ENCODE results near the gene AKAP7.
"Not testable (repeated sequence)": the region's sequence is repeated elsewhere in the genome, so short reads cannot be mapped to it uniquely, and the experiment has no call there.

The AKAP7 gene

DNA sequence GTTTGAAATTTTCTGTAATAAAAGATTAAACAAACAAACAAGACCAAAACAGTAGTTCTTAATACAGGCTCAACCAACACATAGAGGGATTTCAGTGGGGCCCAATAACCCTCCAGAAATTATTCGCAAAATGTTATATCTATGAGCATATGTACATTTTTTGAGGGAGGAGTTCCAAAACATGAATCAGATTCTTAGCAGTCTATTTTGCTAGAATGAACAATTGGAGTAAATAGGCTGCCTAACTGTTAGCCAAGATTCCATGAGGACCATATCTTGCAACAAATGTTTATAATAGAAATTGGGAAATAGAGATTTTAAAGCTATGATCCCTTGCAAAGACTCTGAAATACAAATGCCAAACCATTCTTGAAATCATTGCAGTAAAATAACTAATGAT is 186.3 kb downstream of the AKAP7 start:
- Histone ChIP-seq H3K4me3 (ENCODE audit: low read depth, low read length) (no peak overlapping the region), H3K36me3 (ENCODE audit: control insufficient read depth in 2 of 2, insufficient read depth in 1 of 2, low read length in 2 of 2) (no peaks in the 10 kb centered on the region), H3K4me1 (ENCODE audit: control insufficient read depth, insufficient read depth, low read length) (no peaks in the 10 kb centered on the region), H3K27ac (ENCODE audit: extremely low read depth, low read depth, low read length) (no peak overlapping the region), H3K9me3 (ENCODE audit: control insufficient read depth, insufficient read depth, low read depth, low read length) (no peaks in the 10 kb centered on the region)
- POLR2A ChIA-PET, result no interaction called here
- CTCF ChIA-PET, result no interaction called here
- no peak for TF ChIP-seq ZNF843 (tag by site-specific recombination; IDR thresholded peaks at IDR 0.05)
- TF ChIP-seq MYNN (tag by site-specific recombination; IDR thresholded peaks at IDR 0.05; ENCODE audit: borderline replicate concordance), result no peak
- no peak for TF ChIP-seq GLIS1 (tag by site-specific recombination; IDR thresholded peaks at IDR 0.05)
- TF ChIP-seq, protein P1, sequence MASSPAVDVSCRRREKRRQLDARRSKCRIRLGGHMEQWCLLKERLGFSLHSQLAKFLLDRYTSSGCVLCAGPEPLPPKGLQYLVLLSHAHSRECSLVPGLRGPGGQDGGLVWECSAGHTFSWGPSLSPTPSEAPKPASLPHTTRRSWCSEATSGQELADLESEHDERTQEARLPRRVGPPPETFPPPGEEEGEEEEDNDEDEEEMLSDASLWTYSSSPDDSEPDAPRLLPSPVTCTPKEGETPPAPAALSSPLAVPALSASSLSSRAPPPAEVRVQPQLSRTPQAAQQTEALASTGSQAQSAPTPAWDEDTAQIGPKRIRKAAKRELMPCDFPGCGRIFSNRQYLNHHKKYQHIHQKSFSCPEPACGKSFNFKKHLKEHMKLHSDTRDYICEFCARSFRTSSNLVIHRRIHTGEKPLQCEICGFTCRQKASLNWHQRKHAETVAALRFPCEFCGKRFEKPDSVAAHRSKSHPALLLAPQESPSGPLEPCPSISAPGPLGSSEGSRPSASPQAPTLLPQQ (tag by site-specific recombination; IDR thresholded peaks at IDR 0.05), result no peak

DNA sequence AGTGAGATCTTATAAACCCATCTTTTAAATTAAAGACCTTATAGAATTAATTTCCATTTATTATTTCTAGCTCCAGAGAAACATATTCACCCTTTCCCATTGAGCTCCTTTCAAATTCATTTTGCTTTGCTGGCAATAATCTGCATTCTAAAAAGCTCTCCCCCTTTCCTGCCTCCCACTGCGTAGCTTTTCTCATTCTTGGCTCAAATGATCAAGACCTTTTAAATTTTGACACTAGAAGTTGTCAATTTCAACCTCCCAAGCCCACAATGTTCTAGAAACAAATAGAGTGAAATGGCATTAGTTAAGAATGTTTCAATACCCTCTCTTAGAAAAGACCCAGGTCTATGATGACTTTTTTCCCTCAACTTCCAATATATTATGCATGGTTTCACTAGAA is 186.9 kb downstream of the AKAP7 start:
- ChIA-PET POLR2A (no interaction called here), CTCF (no interaction called here)
- no peaks in the 10 kb centered on the region for H3K9me3 ChIP-seq (ENCODE audit: control insufficient read depth, insufficient read depth, low read depth, low read length)
- H3K27ac ChIP-seq (ENCODE audit: extremely low read depth, low read depth, low read length), result no peak overlapping the region
- H3K4me1 ChIP-seq (ENCODE audit: control insufficient read depth, insufficient read depth, low read length), result no peaks in the 10 kb centered on the region
- H3K4me3 ChIP-seq (ENCODE audit: low read depth, low read length), result no peak overlapping the region
- TF ChIP-seq OSR2 (tag by site-specific recombination; IDR thresholded peaks at IDR 0.05) (no peak), ZBTB48 (tag by site-specific recombination; IDR thresholded peaks at IDR 0.05) (no peak), ZNF624 (tag by site-specific recombination; IDR thresholded peaks at IDR 0.05) (no peak), ZNF155 (tag by site-specific recombination; IDR thresholded peaks at IDR 0.05) (no peak), EGR2 (tag by site-specific recombination; IDR thresholded peaks at IDR 0.05; ENCODE audit: low read depth) (no peak)
- TF ChIP-seq, protein P2, sequence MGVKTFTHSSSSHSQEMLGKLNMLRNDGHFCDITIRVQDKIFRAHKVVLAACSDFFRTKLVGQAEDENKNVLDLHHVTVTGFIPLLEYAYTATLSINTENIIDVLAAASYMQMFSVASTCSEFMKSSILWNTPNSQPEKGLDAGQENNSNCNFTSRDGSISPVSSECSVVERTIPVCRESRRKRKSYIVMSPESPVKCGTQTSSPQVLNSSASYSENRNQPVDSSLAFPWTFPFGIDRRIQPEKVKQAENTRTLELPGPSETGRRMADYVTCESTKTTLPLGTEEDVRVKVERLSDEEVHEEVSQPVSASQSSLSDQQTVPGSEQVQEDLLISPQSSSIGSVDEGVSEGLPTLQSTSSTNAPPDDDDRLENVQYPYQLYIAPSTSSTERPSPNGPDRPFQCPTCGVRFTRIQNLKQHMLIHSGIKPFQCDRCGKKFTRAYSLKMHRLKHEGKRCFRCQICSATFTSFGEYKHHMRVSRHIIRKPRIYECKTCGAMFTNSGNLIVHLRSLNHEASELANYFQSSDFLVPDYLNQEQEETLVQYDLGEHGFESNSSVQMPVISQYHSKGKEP (tag by site-specific recombination; IDR thresholded peaks at IDR 0.05), result no peak
- no peaks in the 10 kb centered on the region for H3K36me3 ChIP-seq (ENCODE audit: control insufficient read depth in 2 of 2, insufficient read depth in 1 of 2, low read length in 2 of 2)

DNA sequence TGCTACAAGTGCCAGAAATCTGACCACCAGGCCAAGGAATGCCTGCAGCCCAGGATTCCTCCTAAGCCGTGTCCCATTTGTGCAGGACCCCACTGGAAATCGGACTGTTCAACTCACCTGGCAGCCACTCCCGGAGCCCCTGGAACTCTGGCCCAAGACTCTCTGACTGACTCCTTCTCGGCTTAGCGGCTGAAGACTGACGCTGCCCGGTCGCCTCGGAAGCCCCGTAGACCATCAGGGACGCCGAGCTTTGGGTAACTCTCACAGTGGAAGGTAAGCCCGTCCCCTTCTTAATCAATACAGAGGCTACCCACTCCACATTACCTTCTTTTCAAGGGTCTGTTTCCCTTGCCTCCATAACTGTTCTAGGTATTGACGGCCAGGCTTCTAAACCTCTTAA is 190.4 kb downstream of the AKAP7 start:
- CTCF ChIA-PET; H3K9me3 ChIP-seq (ENCODE audit: control insufficient read depth, insufficient read depth, low read depth, low read length); POLR2A ChIA-PET; H3K4me1 ChIP-seq (ENCODE audit: control insufficient read depth, insufficient read depth, low read length); H3K36me3 ChIP-seq (ENCODE audit: control insufficient read depth in 2 of 2, insufficient read depth in 1 of 2, low read length in 2 of 2); H3K27ac ChIP-seq (ENCODE audit: extremely low read depth, low read depth, low read length); H3K4me3 ChIP-seq (ENCODE audit: low read depth, low read length): not testable (repeated sequence)

DNA sequence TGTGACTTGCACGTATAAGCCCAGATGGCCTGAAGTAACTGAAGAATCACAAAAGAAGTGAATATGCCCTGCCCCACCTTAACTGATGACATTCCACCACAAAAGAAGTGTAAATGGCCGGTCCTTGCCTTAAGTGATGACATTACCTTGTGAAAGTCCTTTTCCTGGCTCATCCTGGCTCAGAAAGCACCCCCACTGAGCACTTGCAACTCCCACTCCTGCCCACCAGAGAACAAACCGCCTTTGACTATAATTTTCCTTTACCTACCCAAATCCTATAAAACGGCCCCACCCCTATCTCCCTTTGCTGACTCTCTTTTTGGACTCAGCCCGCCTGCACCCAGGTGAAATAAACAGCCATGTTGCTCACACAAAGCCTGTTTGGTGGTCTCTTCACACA is 193.5 kb downstream of the AKAP7 start:
- POLR2A ChIA-PET; H3K9me3 ChIP-seq (ENCODE audit: control insufficient read depth, insufficient read depth, low read depth, low read length); H3K4me3 ChIP-seq (ENCODE audit: low read depth, low read length); H3K27ac ChIP-seq (ENCODE audit: extremely low read depth, low read depth, low read length); H3K4me1 ChIP-seq (ENCODE audit: control insufficient read depth, insufficient read depth, low read length); H3K36me3 ChIP-seq (ENCODE audit: control insufficient read depth in 2 of 2, insufficient read depth in 1 of 2, low read length in 2 of 2): not testable (repeated sequence)
- CTCF ChIA-PET, result interaction anchor here (0.6 to 0.7 kb wide), 2 partner anchors 62 to 452 kb away, joined by 3 read pairs; no protein-coding TSS in a partner anchor

DNA sequence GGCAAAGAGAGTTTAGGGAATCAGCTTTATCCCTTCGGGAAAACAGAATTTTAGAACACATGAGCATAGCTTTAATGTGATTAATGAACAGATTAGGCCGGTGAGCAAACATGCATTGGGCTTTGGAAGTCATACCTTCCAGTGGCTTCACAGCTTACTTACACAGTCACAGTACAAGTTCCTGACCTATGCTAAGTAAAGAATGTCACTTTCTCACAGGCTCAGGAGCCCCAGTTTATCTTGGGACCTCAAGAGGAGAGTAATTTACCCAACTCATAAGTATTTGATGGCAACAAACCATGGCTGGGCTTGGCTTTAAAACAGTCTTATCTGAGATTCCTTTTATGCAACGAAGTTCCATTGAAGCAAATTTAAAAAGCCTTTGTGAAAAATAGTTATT is 195.9 kb downstream of the AKAP7 start:
- H3K9me3 ChIP-seq (ENCODE audit: control insufficient read depth, insufficient read depth, low read depth, low read length), result no peaks in the 10 kb centered on the region
- H3K27ac ChIP-seq (ENCODE audit: extremely low read depth, low read depth, low read length), result no peak overlapping the region
- H3K4me3 ChIP-seq (ENCODE audit: low read depth, low read length), result no peak overlapping the region
- ChIA-PET POLR2A (no interaction called here), CTCF (interaction anchor here (0.6 kb wide), 1 partner anchor 208 kb away, joined by 3 read pairs; no protein-coding TSS in a partner anchor)
- no peaks in the 10 kb centered on the region for H3K36me3 ChIP-seq (ENCODE audit: control insufficient read depth in 2 of 2, insufficient read depth in 1 of 2, low read length in 2 of 2)
- no peak for TF ChIP-seq ZNF274 (IDR thresholded peaks at IDR 0.05; ENCODE audit: low read length)
- TF ChIP-seq ZNF274 (tag by site-specific recombination; IDR thresholded peaks at IDR 0.05; ENCODE audit: borderline replicate concordance), result no peak
- TF ChIP-seq ZNF670 (tag by site-specific recombination; IDR thresholded peaks at IDR 0.05; ENCODE audit: low read depth), result no peak
- no peak for TF ChIP-seq BCL11B (tag by site-specific recombination; IDR thresholded peaks at IDR 0.05; ENCODE audit: low read depth)
- no peak for TF ChIP-seq ZNF292 (tag by site-specific recombination; IDR thresholded peaks at IDR 0.05; ENCODE audit: borderline replicate concordance, low read depth)
- H3K4me1 ChIP-seq (ENCODE audit: control insufficient read depth, insufficient read depth, low read length), result no peaks in the 10 kb centered on the region
